Measurements from ENCODE around the gene ABCC1. TPM values are rescaled to one million over a fixed set of nuclear protein-coding genes. Genes with fewer than 3 reads are reported as not detected.
"Not testable (repeated sequence)": the region's sequence is repeated elsewhere in the genome, so short reads cannot be mapped to it uniquely, and the experiment has no call there.

The ABCC1 gene
- polyA plus RNA-seq, 1 donor (not counting 4 experiments of a cell fraction or from before 2014, with no cell fraction given) = 19.4 TPM

- Histone ChIP-seq H3K27me3 (ENCODE audit: control insufficient read depth, extremely low read depth, insufficient read depth, low read length) (no peaks in the 10 kb centered on the region), H3K9ac (ENCODE audit: control insufficient read depth, extremely low read depth, insufficient read depth, low read length) (no peak overlapping the region), H3K79me2 (ENCODE audit: control insufficient read depth, insufficient read depth, low read length) (no peaks in the 10 kb centered on the region), H3K9me3 (ENCODE audit: control insufficient read depth, low read depth, low read length) (no peaks in the 10 kb centered on the region), H4K20me1 (ENCODE audit: control insufficient read depth, extremely low read depth, insufficient read depth, low read length) (no peaks in the 10 kb centered on the region), H3K27ac (ENCODE audit: control insufficient read depth, insufficient read depth, low read length) (no peak overlapping the region), H3K9me1 (ENCODE audit: control insufficient read depth, extremely low read depth, insufficient read depth, low read length) (no peaks in the 10 kb centered on the region), H3K36me3 (ENCODE audit: control insufficient read depth in 2 of 2, extremely low read depth in 1 of 2, insufficient read depth in 2 of 2, low read length in 2 of 2) (no peaks in the 10 kb centered on the region), H3K4me1 (ENCODE audit: control insufficient read depth, extremely low read depth, insufficient read depth, low read length) (peaks cover 14% of the 10 kb centered on the region), H3K4me2 (ENCODE audit: control insufficient read depth, extremely low read depth, insufficient read depth, low read depth, low read length) (no peak overlapping the region), H2AFZ (ENCODE audit: control insufficient read depth, low read length) (no peak overlapping the region), H3K4me3 (ENCODE audit: control insufficient read depth in 2 of 3, extremely low read depth in 1 of 3, insufficient read depth in 2 of 3, low read depth in 1 of 3, low read length in 3 of 3) (no peak overlapping the region)
- dilution Hi-C loops (cut with MboI; ENCODE audit: extremely low pct_ligation_motif_present, low sequenced_read_pairs) = no loop called here
- no peak for TF ChIP-seq EZH2 (IDR thresholded peaks at IDR 0.05; ENCODE audit: low read length)
- no peak for TF ChIP-seq CTCF (optimal IDR thresholded peaks at IDR 0.05 in 1 of 3, IDR thresholded peaks at IDR 0.05 in 1 of 3, conservative IDR thresholded peaks at IDR 0.05 in 1 of 3; ENCODE audit: extremely low read depth in 1 of 3, insufficient read depth in 2 of 3, low read length in 3 of 3)
- FAIRE-seq = no peak
- DNase-seq (ENCODE audit: low read depth, low spot score) = no peak
Observed at GRCh38 chr16:15915555-15916081, 33.8 kb upstream of the ABCC1 start.

GRCh38 chr16:15916323-15916722 is 33.1 kb upstream of the ABCC1 start:
- Histone ChIP-seq H4K20me1 (ENCODE audit: control insufficient read depth, extremely low read depth, insufficient read depth, low read length) (no peaks in the 10 kb centered on the region), H3K9ac (ENCODE audit: control insufficient read depth, extremely low read depth, insufficient read depth, low read length) (no peak overlapping the region), H3K79me2 (ENCODE audit: control insufficient read depth, insufficient read depth, low read length) (no peaks in the 10 kb centered on the region), H3K36me3 (ENCODE audit: control insufficient read depth in 2 of 2, extremely low read depth in 1 of 2, insufficient read depth in 2 of 2, low read length in 2 of 2) (no peaks in the 10 kb centered on the region), H3K27me3 (ENCODE audit: control insufficient read depth, extremely low read depth, insufficient read depth, low read length) (no peaks in the 10 kb centered on the region), H3K4me2 (ENCODE audit: control insufficient read depth, extremely low read depth, insufficient read depth, low read depth, low read length) (no peak overlapping the region), H3K4me1 (ENCODE audit: control insufficient read depth, extremely low read depth, insufficient read depth, low read length) (peaks cover 15% of the 10 kb centered on the region), H3K4me3 (ENCODE audit: control insufficient read depth in 2 of 3, extremely low read depth in 1 of 3, insufficient read depth in 2 of 3, low read depth in 1 of 3, low read length in 3 of 3) (no peak overlapping the region), H3K27ac (ENCODE audit: control insufficient read depth, insufficient read depth, low read length) (no peak overlapping the region), H3K9me3 (ENCODE audit: control insufficient read depth, low read depth, low read length) (no peaks in the 10 kb centered on the region), H2AFZ (ENCODE audit: control insufficient read depth, low read length) (no peak overlapping the region), H3K9me1 (ENCODE audit: control insufficient read depth, extremely low read depth, insufficient read depth, low read length) (no peaks in the 10 kb centered on the region)
- DNase-seq (ENCODE audit: low read depth, low spot score) = no peak
- TF ChIP-seq CTCF (optimal IDR thresholded peaks at IDR 0.05 in 1 of 3, IDR thresholded peaks at IDR 0.05 in 1 of 3, conservative IDR thresholded peaks at IDR 0.05 in 1 of 3; ENCODE audit: extremely low read depth in 1 of 3, insufficient read depth in 2 of 3, low read length in 3 of 3) (no peak), EZH2 (IDR thresholded peaks at IDR 0.05; ENCODE audit: low read length) (no peak)
- no peak for FAIRE-seq
- dilution Hi-C loops (cut with MboI; ENCODE audit: extremely low pct_ligation_motif_present, low sequenced_read_pairs) = no loop called here

GRCh38 chr16:15918314-15918713 is 31.1 kb upstream of the ABCC1 start:
- H3K27ac ChIP-seq (ENCODE audit: control insufficient read depth, insufficient read depth, low read length); dilution Hi-C loops (cut with MboI; ENCODE audit: extremely low pct_ligation_motif_present, low sequenced_read_pairs); FAIRE-seq: not testable (repeated sequence)

More at GRCh38 chr16:15918314-15918713, 31.1 kb upstream of the ABCC1 start:
- not testable (repeated sequence) for H2AFZ ChIP-seq (ENCODE audit: control insufficient read depth, low read length); H3K9ac ChIP-seq (ENCODE audit: control insufficient read depth, extremely low read depth, insufficient read depth, low read length); H3K9me3 ChIP-seq (ENCODE audit: control insufficient read depth, low read depth, low read length); H4K20me1 ChIP-seq (ENCODE audit: control insufficient read depth, extremely low read depth, insufficient read depth, low read length); H3K79me2 ChIP-seq (ENCODE audit: control insufficient read depth, insufficient read depth, low read length); H3K27me3 ChIP-seq (ENCODE audit: control insufficient read depth, extremely low read depth, insufficient read depth, low read length); DNase-seq (ENCODE audit: low read depth, low spot score); H3K9me1 ChIP-seq (ENCODE audit: control insufficient read depth, extremely low read depth, insufficient read depth, low read length); H3K36me3 ChIP-seq (ENCODE audit: control insufficient read depth in 2 of 2, extremely low read depth in 1 of 2, insufficient read depth in 2 of 2, low read length in 2 of 2); H3K4me2 ChIP-seq (ENCODE audit: control insufficient read depth, extremely low read depth, insufficient read depth, low read depth, low read length); H3K4me3 ChIP-seq (ENCODE audit: control insufficient read depth in 2 of 3, extremely low read depth in 1 of 3, insufficient read depth in 2 of 3, low read depth in 1 of 3, low read length in 3 of 3)
- H3K4me1 ChIP-seq (ENCODE audit: control insufficient read depth, extremely low read depth, insufficient read depth, low read length) = peaks cover 15% of the 10 kb centered on the region
